ENCODE measurements around the gene FKBP10. TPM values are rescaled to one million over a fixed set of nuclear protein-coding genes. Genes with fewer than 3 reads are reported as not detected.

The FKBP10 gene
- total and polyA plus RNA-seq, 9 of the 15 experiments (the other 6 are each of a cell fraction or from before 2014, with no cell fraction given): 0.03 to 3.0 (median 1.4) TPM; not detected in 1

- 73% methylated on average over 10 of the region's 12 CpGs for WGBS (ENCODE audit: insufficient coverage, low coverage, missing lambda C conversion rate)
- no peak overlapping the region for H3K4me2 ChIP-seq (ENCODE audit: insufficient read depth, low read length)
- peaks cover 10% of the 10 kb centered on the region for H4K20me1 ChIP-seq (replicated peaks; ENCODE audit: control insufficient read depth, insufficient read depth, low read length)
- peaks cover 0 to 28% of the 10 kb centered on the region in 2 experiments; a peak in 2 of 5 replicates for H3K4me1 ChIP-seq (replicated peaks in 1 of 2; ENCODE audit: control insufficient read depth in 2 of 2, insufficient read depth in 2 of 2, low read length in 2 of 2)
- peaks cover 81% of the 10 kb centered on the region for H3K36me3 ChIP-seq (ENCODE audit: control insufficient read depth, insufficient read depth, low read length)
- H3K27me3 ChIP-seq (ENCODE audit: control insufficient read depth in 2 of 2, insufficient read depth in 2 of 2, low read length in 2 of 2): no peaks in the 10 kb centered on the region
- H3K4me3 ChIP-seq: no peak overlapping the region
- no peak overlapping the region for H3K27ac ChIP-seq (ENCODE audit: extremely low read depth, low read depth, low read length)
- H2AFZ ChIP-seq (ENCODE audit: low read depth, low read length): no peak overlapping the region
- H3K9ac ChIP-seq (ENCODE audit: insufficient read depth in 1 of 2, low read depth in 2 of 2, low read length in 2 of 2): peak overlapping the region in 1 of 2 experiments; percentile 45; a peak in 1 of 4 replicates
- DNase-seq (ENCODE audit: extremely low read depth in 1 of 4, low spot score in 3 of 4) (peak in 2 of 4 experiments; percentile 24 to 26), ATAC-seq (no peak), FAIRE-seq (no peak)
- in situ Hi-C loops (cut with MboI) (no loop called here), intact Hi-C loops (cut with micrococcal nuclease) (no loop called here)
- no peaks in the 10 kb centered on the region for H3K9me3 ChIP-seq (replicated peaks; ENCODE audit: control insufficient read depth, insufficient read depth, low read depth, low read length)
- peaks cover 3% of the 10 kb centered on the region for H3K9me1 ChIP-seq (ENCODE audit: control insufficient read depth, insufficient read depth, low read length)
- peaks cover 44% of the 10 kb centered on the region for H3K79me2 ChIP-seq (ENCODE audit: control insufficient read depth, insufficient read depth, low read length)
- no TSS peak for BruUV-seq (replicated peaks)
- POLR2A ChIA-PET: interaction anchor here (0.5 to 1.1 kb wide), 5 partner anchors 12 to 605 kb away, joined by 3 to 6 read pairs (median 4); partner anchors contain the start of gene JUP
- CTCF ChIA-PET (ENCODE audit: low intra/inter-chr PET ratio): no interaction called here
- TF ChIP-seq NKRF (IDR thresholded peaks at IDR 0.05; ENCODE audit: borderline replicate concordance) (no peak), PHF20 (IDR thresholded peaks at IDR 0.05; ENCODE audit: partially characterized antibody) (no peak), FIP1L1 (IDR thresholded peaks at IDR 0.05; ENCODE audit: low read depth, low read length, poor library complexity, severe bottlenecking) (no peak), RAD21 (CRISPR knock-in tag; conservative IDR thresholded peaks at IDR 0.05 in 1 of 2, IDR thresholded peaks at IDR 0.05 in 1 of 2) (no peak), E2F3 (CRISPR knock-in tag; IDR thresholded peaks at IDR 0.05) (no peak), MCM5 (IDR thresholded peaks at IDR 0.05; ENCODE audit: low read depth) (no peak), MGA (IDR thresholded peaks at IDR 0.05) (no peak), RNF2 (IDR thresholded peaks at IDR 0.05) (no peak)
Observed at GRCh38 chr17:41773190-41773588, 39.6 kb upstream of the FKBP10 start.

All from K562 (cell line).